Thymus (tissue), 11 donors: ENCODE data around the gene SCN1B. TPM values are rescaled to one million over a fixed set of nuclear protein-coding genes. Genes with fewer than 3 reads are reported as not detected.

Experiments
- DNase-seq, 9 donors: peaks; one replicate each; pipeline ENCODE4 v3.0.0-alpha.2; 2013; ENCODE audit warnings: low spot score in 9 of 9, low read depth in 6 of 9, missing footprints in 1 of 9
- H3K27ac ChIP-seq, 2 donors: one replicate each; pipeline ENCODE4 v1.5.1; 2013; ENCODE audit warnings: control low read depth in 1 of 2, low read depth in 1 of 2, low read length in 1 of 2, mild to moderate bottlenecking in 1 of 2, moderate library complexity in 1 of 2
- H3K27me3 ChIP-seq, 2 donors: one replicate each; pipeline ENCODE4 v1.5.1; 2013; ENCODE audit warnings: low read length in 1 of 2; ENCODE audit not compliant: control insufficient read depth in 2 of 2, insufficient read depth in 1 of 2
- H3K36me3 ChIP-seq, 2 donors: one replicate each; pipeline ENCODE4 v1.5.1; 2013; ENCODE audit warnings: low read length in 1 of 2, mild to moderate bottlenecking in 1 of 2, moderate library complexity in 1 of 2; ENCODE audit not compliant: control insufficient read depth in 2 of 2, insufficient read depth in 2 of 2
- H3K4me1 ChIP-seq, 2 donors: one replicate each; pipeline ENCODE4 v1.5.1; 2013; ENCODE audit warnings: low read length in 2 of 2; ENCODE audit not compliant: control insufficient read depth in 2 of 2, insufficient read depth in 2 of 2
- H3K4me3 ChIP-seq, 2 donors: one replicate each; pipeline ENCODE4 v1.5.1; 2013; ENCODE audit warnings: low read length in 2 of 2, control low read depth in 1 of 2, mild to moderate bottlenecking in 1 of 2
- H3K9me3 ChIP-seq, 2 donors: one replicate each; pipeline ENCODE4 v1.5.1; 2013; ENCODE audit warnings: low read length in 1 of 2, mild to moderate bottlenecking in 1 of 2; ENCODE audit not compliant: control insufficient read depth in 2 of 2, insufficient read depth in 1 of 2
- WGBS: extraction: QIAGEN DNeasy Blood & Tissue Kit; methylation state at CpG from one replicate; pipeline ENCODE4 v1.1.7; 2013; 5-methylcytosine and 5-hydroxymethylcytosine counted together
- polyA plus RNA-seq: library from polyadenylated mRNA; stranded (reverse); fragments of 200-250 nt; gene quantifications from one replicate; pipeline ENCODE4 v1.2.3, GENCODE V29; 2013
- total RNA-seq: library from RNA; stranded (reverse); fragments of 120-200 nt; gene quantifications from one replicate; pipeline ENCODE4 v1.2.4, GENCODE V29; 2013
- donor health status: healthy.

Gene SCN1B
- total and polyA plus RNA-seq, 2 donors, result 0.28 to 3.4 TPM

DNA sequence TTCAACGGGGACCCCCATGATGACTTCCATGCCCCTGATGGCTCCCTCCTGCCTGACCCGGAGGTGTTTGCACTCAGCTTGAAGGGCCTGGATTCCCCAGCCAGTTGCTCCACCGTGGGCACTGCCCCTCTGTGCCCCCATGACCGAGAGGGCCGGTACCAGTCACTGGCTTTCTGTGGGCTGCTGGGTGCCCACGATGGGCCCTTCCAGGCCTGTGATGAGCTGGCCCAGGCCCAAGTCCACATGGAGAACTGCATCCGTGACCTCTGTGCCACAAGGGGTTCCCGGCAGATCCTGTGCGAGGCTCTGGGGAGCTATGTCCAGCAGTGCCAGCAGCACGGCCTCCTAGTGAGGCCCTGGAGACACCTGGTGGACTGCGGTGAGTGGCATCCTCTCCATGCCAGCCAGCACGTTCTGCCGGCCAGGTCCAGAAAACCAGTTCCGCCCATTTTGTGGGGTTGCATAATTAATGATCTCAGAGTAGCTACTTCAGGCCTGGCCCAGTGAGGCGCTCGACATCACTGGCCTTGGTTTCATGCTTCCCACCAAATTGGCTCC is 50.4 kb downstream of the SCN1B start:
- Histone ChIP-seq H3K27ac (no peak overlapping the region), H3K4me3 (no peak overlapping the region), H3K4me1 (no peaks in the 10 kb centered on the region), H3K27me3 (no peaks in the 10 kb centered on the region), H3K36me3 (no peaks in the 10 kb centered on the region), H3K9me3 (no peaks in the 10 kb centered on the region)
- WGBS, result 95% methylated on average over 16 of the region's 16 CpGs
- DNase-seq, result no peak

DNA sequence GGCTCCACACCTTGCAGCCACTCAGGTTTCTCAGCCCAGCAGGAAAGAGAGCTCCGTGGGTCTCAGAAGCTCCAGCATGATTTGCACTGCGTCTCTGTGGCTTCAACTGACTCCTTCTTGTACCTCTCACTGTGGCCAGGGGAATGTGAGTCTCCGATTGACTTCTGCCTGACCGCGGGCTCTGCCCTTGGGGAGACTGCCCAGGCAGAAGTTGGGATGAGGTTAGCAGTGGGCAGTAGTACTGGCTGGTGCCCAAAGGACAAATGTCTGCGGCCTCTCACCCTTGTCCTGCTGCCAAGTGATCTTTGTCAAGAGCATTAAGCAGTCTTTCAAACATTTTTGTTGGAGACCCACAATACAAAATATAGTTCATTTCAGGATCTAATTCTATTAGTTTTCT is 50.9 kb downstream of the SCN1B start:
- Histone ChIP-seq H3K27ac (no peak overlapping the region), H3K27me3 (no peaks in the 10 kb centered on the region), H3K9me3 (no peaks in the 10 kb centered on the region), H3K4me3 (no peak overlapping the region), H3K4me1 (no peaks in the 10 kb centered on the region), H3K36me3 (no peaks in the 10 kb centered on the region)
- 91% methylated on average over 6 of the region's 6 CpGs for WGBS
- no peak for DNase-seq

DNA sequence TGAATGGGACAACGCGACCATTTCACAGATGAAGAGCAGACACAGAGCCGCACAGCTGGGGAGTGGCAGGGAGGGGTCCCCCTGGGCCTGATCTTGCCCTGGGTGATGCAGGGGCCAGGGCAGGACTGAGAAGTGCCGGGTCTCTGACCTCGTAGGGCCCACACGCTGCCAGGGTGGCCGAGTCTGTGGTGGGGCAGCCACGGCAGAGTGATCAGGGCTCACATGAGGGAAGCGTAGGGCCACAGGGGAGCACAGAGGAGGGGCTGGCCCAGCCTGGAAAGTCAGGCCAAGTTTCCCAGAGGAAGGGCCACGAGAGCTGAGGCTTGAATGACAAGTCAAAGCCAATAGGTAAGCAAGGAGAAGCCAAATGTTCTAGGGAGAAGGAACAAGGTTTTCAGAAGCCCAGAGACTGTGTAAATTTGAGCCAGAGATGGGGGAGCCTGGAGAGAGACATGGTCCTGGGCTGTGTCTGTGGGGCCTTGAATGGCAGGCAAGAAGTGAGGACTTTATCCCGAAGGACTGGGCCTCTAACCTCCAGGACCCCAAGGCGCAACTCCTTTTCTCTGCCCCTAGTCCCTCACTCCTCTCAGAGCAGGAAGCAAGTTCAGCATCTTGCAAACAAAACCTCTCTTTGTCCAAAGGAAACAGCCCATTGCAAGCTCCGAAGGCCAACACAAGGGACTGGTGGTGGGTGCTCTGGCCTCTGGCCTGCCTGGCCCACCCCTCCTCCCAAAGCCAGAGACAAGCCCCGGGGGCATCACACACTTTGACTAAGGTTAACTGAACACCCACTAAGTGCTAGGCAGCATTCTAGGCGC is 53.6 kb downstream of the SCN1B start:
- no peaks in the 10 kb centered on the region for H3K36me3 ChIP-seq
- no peak overlapping the region for H3K4me3 ChIP-seq
- no peak for DNase-seq
- no peaks in the 10 kb centered on the region for H3K9me3 ChIP-seq
- peaks cover 0 to 2% of the 10 kb centered on the region in 2 donors for H3K27me3 ChIP-seq
- 94% methylated on average over 15 of the region's 15 CpGs for WGBS
- no peaks in the 10 kb centered on the region for H3K4me1 ChIP-seq
- no peak overlapping the region for H3K27ac ChIP-seq

DNA sequence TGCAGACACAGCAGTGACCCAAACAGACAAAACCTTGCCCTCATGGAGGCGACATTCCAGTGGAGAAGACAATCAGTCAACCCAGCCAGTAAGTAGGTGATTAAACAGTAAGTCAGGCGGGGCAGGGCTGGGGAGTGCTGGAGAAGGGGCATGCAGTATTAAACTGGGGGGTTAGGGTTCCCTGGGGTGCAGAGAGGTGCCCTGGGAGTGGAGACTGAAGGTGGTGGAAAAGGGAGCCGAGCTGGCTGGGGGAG is 54.2 kb downstream of the SCN1B start:
- 90% methylated on average over 3 of the region's 3 CpGs for WGBS
- Histone ChIP-seq H3K4me3 (no peak overlapping the region), H3K27ac (no peak overlapping the region), H3K36me3 (no peaks in the 10 kb centered on the region), H3K4me1 (no peaks in the 10 kb centered on the region), H3K27me3 (peaks cover 0 to 2% of the 10 kb centered on the region in 2 donors), H3K9me3 (no peaks in the 10 kb centered on the region)
- no peak for DNase-seq

DNA sequence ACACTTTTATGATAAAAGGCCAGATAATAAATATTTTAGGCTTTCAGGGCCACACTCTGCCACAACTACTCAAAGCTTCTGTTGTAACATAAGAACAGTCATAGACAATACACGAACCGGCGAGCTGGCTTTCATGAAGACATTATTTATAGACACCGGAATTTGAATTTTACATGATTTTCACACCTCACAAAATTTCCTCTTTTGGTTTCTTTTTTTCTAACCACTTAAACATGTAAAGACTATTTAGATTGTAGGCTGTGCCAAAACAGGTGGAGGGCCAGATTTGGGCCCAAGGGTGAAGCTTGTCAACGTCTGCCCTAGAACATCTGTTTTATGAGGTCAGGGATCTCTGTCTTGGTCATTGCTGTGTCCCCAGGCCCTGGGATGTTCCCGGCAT is 55.7 kb downstream of the SCN1B start:
- WGBS, result 57% methylated on average over 6 of the region's 6 CpGs

DNA sequence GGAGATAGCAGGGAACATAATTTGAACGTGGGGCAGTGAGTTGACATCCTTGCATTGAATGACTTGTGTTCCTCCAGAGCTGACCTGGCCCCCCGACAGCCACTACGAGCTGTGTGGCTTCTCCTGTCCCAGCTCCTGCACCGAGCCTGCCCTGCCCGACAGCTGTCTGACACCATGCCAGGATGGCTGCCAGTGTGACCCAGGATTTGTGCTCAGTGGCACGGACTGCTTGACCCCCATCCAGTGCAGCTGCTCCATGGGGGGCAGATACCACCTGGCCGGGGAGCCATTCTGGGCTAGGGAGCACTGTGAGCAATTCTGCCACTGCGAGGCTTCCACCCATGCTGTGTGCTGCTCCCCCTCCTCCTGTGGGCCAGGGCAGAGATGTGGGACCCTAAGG is 56.2 kb downstream of the SCN1B start:
- H3K27me3 ChIP-seq, result peaks cover 0 to 21% of the 10 kb centered on the region in 2 donors
- no peak overlapping the region for H3K4me3 ChIP-seq
- no peaks in the 10 kb centered on the region for H3K4me1 ChIP-seq
- H3K27ac ChIP-seq, result no peak overlapping the region
- no peaks in the 10 kb centered on the region for H3K36me3 ChIP-seq
- no peak for DNase-seq
- 92% methylated on average over 8 of the region's 8 CpGs for WGBS
- no peaks in the 10 kb centered on the region for H3K9me3 ChIP-seq

More for the DNA sequence above, 55.7 kb downstream of the SCN1B start:
- no peak for DNase-seq
- Histone ChIP-seq H3K9me3 (no peaks in the 10 kb centered on the region), H3K36me3 (no peaks in the 10 kb centered on the region), H3K27ac (no peak overlapping the region), H3K27me3 (peaks cover 0 to 16% of the 10 kb centered on the region in 2 donors), H3K4me1 (no peaks in the 10 kb centered on the region), H3K4me3 (no peak overlapping the region)

DNA sequence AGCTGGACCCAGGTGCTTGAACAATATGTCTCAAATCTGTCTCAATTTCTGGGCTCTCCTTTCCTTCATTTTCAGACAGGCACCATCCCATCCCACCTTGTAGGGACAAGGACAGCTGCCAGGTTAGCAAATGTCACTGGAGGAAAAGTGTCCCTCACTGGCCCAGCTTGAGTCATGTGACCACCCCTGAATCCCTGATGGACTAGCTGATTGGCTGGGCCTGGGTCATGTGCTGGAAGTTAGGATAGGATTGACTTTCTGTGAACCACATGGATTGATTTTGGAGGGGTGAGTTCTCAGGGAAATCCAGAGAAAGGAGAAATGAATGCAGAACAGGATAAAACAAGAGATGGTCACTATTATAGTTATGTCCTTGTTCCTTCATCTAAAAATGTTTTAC is 57.1 kb downstream of the SCN1B start:
- H3K27ac ChIP-seq, result no peak overlapping the region
- peaks cover 0 to 21% of the 10 kb centered on the region in 2 donors for H3K27me3 ChIP-seq
- H3K9me3 ChIP-seq, result no peaks in the 10 kb centered on the region
- H3K36me3 ChIP-seq, result no peaks in the 10 kb centered on the region
- no peak overlapping the region for H3K4me3 ChIP-seq
- DNase-seq, result no peak
- H3K4me1 ChIP-seq, result no peaks in the 10 kb centered on the region

DNA sequence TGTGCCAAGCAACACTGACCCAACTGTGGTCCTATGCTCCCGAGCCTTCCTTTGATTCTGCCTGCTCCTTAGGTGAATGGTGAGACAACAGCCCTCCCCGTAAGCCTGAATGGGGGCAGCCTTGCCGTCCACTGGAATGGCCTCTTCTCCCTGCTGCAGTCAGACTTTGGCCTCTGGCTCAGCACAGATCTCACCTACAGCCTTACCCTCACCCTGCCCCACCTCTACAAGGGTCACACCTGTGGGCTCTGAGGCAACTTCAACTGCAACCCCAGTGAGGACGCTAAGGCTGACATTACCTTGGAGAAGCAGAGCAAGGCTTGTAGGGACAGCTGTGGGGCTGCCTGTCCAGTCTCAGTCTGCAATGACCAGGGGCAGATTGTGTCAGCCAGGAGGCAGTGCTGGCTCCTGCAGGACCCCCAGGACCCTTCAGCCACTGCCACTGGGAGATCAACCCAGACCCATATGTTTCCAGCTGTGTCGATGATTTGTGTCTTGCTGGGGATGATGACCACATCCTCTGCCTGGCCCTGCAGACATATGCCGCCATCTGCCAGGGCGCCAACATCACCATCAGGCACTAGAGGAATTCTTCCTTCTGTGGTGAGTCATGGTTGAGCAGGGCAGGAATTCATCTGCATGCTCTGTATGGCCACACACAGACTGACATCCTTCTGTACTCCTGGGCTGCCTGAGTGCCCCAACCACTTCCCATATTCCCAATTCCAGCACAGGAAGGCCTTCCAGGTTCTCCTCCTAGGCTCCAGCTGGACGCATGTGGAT is 58.1 kb downstream of the SCN1B start:
- Histone ChIP-seq H3K9me3 (no peaks in the 10 kb centered on the region), H3K27me3 (peaks cover 0 to 21% of the 10 kb centered on the region in 2 donors), H3K4me3 (no peak overlapping the region), H3K4me1 (no peaks in the 10 kb centered on the region), H3K27ac (no peak overlapping the region), H3K36me3 (no peaks in the 10 kb centered on the region)
- DNase-seq, result no peak
- 80% methylated on average over 8 of the region's 8 CpGs for WGBS

DNA sequence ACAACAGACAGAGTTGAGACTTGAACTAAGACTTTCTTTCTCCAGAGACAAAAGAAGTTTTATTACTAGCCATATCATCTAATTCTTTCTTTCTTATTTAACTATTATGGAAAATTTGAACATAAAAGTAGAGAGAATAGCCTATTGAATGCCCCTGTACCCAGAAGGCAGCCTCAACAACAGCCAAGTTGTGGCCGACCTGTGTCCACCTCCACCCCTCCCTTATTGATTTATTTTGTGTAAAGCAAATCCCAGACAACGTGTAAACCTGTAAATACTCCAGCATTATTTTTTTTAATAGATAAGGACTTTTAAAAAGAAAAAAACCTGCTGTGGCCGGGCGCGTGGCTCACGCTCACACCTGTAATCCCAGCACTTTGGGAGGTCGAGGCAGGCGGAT is 59.3 kb downstream of the SCN1B start:
- H3K9me3 ChIP-seq, result no peaks in the 10 kb centered on the region
- 93% methylated on average over 8 of the region's 8 CpGs for WGBS

More for the DNA sequence above, 59.3 kb downstream of the SCN1B start:
- no peaks in the 10 kb centered on the region for H3K4me1 ChIP-seq
- no peak overlapping the region for H3K4me3 ChIP-seq
- no peak overlapping the region for H3K27ac ChIP-seq
- H3K36me3 ChIP-seq, result no peaks in the 10 kb centered on the region
- DNase-seq, result no peak
- H3K27me3 ChIP-seq, result peaks cover 0 to 21% of the 10 kb centered on the region in 2 donors
